Stomach (tissue), 4 donors: ENCODE measurements around the gene CDK5RAP3.

Experiments used
- EP300 ChIP-seq: sonication (generic); formaldehyde crosslinking; IDR thresholded peaks from one replicate; pipeline ENCODE4 v1.6.1; 2017; ENCODE audit warnings: antibody characterized with exemption
- POLR2A ChIP-seq, 4 donors: fragments of 450-650 bp; IDR thresholded peaks; one replicate each; pipeline ENCODE4 v1.6.1; 2016; ENCODE audit warnings: antibody characterized with exemption in 4 of 4, control low read depth in 2 of 4, mild to moderate bottlenecking in 1 of 4, moderate library complexity in 1 of 4
- POLR2AphosphoS5 ChIP-seq, 3 donors: sonication (generic); formaldehyde crosslinking; IDR thresholded peaks; one replicate each; pipeline ENCODE4 v1.6.1; 2016; ENCODE audit warnings: antibody characterized with exemption in 3 of 3
- TF ChIP-seq, protein P1 (sequence below), 7 experiments: fragments of 450-650 bp in 4 of 7; fragments of 200-600 bp in 3 of 7; sonication (generic) in 3 of 7; IDR thresholded peaks; one replicate each; pipeline ENCODE4 v1.5.1; 2016 to 2019; ENCODE audit warnings: antibody characterized with exemption in 7 of 7, control low read depth in 2 of 7, mild to moderate bottlenecking in 1 of 7

GRCh38 chr17:47925678-47925988, 45.3 kb upstream of the CDK5RAP3 start:
- TF ChIP-seq POLR2AphosphoS5 (IDR thresholded peaks at IDR 0.05) (no peak), EP300 (no peak), POLR2A (IDR thresholded peaks at IDR 0.05) (no peak)
- TF ChIP-seq, protein P1, sequence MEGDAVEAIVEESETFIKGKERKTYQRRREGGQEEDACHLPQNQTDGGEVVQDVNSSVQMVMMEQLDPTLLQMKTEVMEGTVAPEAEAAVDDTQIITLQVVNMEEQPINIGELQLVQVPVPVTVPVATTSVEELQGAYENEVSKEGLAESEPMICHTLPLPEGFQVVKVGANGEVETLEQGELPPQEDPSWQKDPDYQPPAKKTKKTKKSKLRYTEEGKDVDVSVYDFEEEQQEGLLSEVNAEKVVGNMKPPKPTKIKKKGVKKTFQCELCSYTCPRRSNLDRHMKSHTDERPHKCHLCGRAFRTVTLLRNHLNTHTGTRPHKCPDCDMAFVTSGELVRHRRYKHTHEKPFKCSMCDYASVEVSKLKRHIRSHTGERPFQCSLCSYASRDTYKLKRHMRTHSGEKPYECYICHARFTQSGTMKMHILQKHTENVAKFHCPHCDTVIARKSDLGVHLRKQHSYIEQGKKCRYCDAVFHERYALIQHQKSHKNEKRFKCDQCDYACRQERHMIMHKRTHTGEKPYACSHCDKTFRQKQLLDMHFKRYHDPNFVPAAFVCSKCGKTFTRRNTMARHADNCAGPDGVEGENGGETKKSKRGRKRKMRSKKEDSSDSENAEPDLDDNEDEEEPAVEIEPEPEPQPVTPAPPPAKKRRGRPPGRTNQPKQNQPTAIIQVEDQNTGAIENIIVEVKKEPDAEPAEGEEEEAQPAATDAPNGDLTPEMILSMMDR (IDR thresholded peaks at IDR 0.05) = no peak
